Activated naive CD4-positive, alpha-beta T cell treated with Interleukin-2 at 50 U/mL for 16 hours (primary cell): ENCODE measurements around the gene LDHAL6B.

Experiments
- DNase-seq: peaks from one replicate; pipeline ENCODE4 v3.0.0-alpha.2; 2020

The LDHAL6B gene

DNA sequence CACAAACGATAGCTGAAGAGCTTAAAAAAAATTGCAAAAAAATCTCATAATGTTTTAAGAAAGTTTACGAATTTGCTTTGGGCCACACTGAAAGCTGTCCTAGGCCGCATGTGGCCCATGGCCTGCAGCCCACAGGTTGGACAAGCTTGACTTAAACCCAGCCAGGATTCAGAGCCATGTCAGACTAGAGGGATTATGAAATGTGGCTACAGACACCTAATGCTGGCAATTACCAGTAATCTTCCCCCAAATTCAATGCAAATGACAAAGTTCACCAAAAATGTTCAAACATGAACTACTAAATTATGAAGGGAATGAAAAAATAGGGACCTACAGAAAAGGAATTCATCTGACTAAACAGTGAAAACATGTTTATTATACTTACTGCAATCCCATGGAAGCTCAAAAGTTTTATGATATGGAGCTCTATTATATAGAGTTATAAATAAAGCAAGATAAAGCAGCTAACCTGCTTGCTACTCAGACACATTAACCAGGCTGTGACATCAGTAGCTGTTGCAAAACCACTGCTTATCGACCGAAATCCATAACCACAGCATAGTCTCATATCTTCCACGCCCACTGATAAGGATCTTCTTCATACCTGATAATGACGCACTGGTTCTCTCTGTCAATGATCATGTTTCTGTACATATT is 49.2 kb downstream of the LDHAL6B start:
- peak; percentile 13 for DNase-seq

DNA sequence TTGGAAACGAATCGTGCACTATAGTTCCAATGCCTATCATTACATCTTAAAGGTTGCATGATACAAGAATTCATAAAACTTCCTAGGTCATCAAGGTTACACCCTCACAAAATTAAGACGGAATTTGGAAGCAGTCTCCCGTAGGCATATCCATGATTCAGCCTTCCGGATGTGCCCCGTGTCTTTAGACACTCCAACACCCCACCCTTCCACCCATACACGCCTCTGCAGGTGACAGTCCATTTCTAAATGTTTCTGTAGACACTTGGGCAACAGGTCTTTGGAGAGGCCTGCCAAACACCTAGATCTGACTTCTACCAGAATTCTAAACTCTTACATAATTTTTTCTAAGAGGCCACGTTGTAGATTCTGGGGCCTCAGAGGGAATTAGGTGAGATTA is 49.8 kb downstream of the LDHAL6B start:
- DNase-seq = no peak

DNA sequence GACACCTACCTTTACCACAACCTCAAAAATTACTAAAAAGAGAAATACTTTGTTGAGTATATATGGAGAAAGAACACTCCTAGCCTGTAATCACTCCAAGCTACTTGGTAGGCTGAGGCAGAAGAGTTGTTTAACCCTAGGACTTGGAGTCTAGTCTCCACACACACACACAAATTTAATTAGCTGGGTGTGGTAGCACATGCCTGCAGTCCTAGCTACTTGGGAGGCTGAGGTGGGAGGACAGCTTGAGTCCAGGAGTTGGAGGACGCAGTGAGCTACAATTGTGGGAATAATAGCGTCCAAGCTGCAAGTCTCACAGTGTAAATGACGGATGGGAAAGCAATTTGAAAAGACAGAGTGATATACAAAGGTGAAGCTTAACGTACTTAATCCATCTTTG is 50.5 kb downstream of the LDHAL6B start:
- no peak for DNase-seq
